Measurements from ENCODE around the gene OR2T6.

The OR2T6 gene

DNA sequence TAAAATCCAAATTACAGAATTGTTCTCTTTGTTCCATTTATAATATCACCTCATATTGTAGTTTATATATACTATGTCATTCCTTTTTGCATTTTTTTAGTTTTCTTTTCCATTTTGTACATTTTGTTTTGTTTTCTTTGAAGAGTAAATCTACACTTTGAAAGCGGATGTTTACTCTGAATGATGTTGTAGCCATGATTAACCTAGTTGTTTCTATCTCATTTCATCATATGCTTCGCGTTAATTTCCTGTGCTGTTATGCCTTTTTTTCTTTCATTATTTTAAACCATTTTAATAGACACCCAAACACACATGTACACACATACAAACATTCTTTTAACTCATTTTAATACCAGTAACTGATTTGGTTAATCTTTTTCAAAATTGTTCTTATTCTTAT, 5.3 kb downstream of the OR2T6 start:
- Histone ChIP-seq H2AFZ (ENCODE audit: low read length) (no peak overlapping the region), H3K4me2 (ENCODE audit: low read depth, low read length) (no peak overlapping the region), H3K9me3 (replicated peaks; ENCODE audit: insufficient read depth, low read length) (no peaks in the 10 kb centered on the region), H3K9me2 (replicated peaks; ENCODE audit: insufficient read depth, low read length) (no peaks in the 10 kb centered on the region), H3F3A (ENCODE audit: insufficient read depth, low read length) (no peaks in the 10 kb centered on the region), H3K79me2 (ENCODE audit: low read length) (no peaks in the 10 kb centered on the region), H3K4me3 (ENCODE audit: low read length) (no peak overlapping the region), H3K36me3 (replicated peaks; ENCODE audit: insufficient read depth, low read length) (no peaks in the 10 kb centered on the region), H3K4me1 (ENCODE audit: low read length) (no peaks in the 10 kb centered on the region), H3K27me3 (replicated peaks; ENCODE audit: insufficient read depth, low read length) (no peaks in the 10 kb centered on the region), H3K27ac (ENCODE audit: low read length) (no peak overlapping the region), H3K9ac (ENCODE audit: low read length) (no peak overlapping the region), H4K20me1 (ENCODE audit: insufficient read depth, low read length) (no peaks in the 10 kb centered on the region)
- no peak for DNase-seq
- no peak for TF ChIP-seq EZH2 (optimal IDR thresholded peaks at IDR 0.05; ENCODE audit: low read depth, low read length)
- TF ChIP-seq CTCF (IDR thresholded peaks at IDR 0.05; ENCODE audit: low read length) = no peak
- TF ChIP-seq EZH2phosphoT487 (IDR thresholded peaks at IDR 0.05; ENCODE audit: low read length) = no peak

GRCh38 chr1:248388426-248388825, 12.9 kb downstream of the OR2T6 start:
- H3K9ac ChIP-seq (ENCODE audit: low read length) = no peak overlapping the region

DNA sequence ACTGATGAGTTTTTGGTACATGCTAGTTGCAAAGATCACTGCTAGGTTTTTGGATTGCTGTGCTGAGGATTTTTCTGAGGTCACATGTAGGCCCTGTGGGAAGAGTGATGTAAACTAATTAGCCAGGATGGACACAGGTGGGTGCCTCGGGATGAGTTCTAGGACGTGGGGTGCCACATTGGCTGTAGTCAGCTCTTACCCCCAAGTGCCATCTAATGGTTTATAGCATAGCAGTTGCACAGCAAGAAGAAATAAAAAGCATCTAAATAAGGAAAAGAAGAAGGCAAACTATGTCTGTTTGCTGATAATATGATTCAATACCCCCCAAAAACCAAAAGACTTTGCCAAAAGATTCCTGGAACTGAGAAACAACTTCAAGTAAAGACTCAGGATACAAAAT, 17.5 kb downstream of the OR2T6 start:
- H3K9me3 ChIP-seq (replicated peaks; ENCODE audit: insufficient read depth, low read length) = no peaks in the 10 kb centered on the region
- no peaks in the 10 kb centered on the region for H3K9me2 ChIP-seq (replicated peaks; ENCODE audit: insufficient read depth, low read length)
- no peaks in the 10 kb centered on the region for H3F3A ChIP-seq (ENCODE audit: insufficient read depth, low read length)
- no peaks in the 10 kb centered on the region for H3K36me3 ChIP-seq (replicated peaks; ENCODE audit: insufficient read depth, low read length)
- no peak for TF ChIP-seq CTCF (IDR thresholded peaks at IDR 0.05; ENCODE audit: low read length)
- no peak for TF ChIP-seq EZH2phosphoT487 (IDR thresholded peaks at IDR 0.05; ENCODE audit: low read length)
- TF ChIP-seq EZH2 (optimal IDR thresholded peaks at IDR 0.05; ENCODE audit: low read depth, low read length) = no peak
- H2AFZ ChIP-seq (ENCODE audit: low read length) = no peak overlapping the region
- H3K79me2 ChIP-seq (ENCODE audit: low read length) = no peaks in the 10 kb centered on the region
- H3K27me3 ChIP-seq (replicated peaks; ENCODE audit: insufficient read depth, low read length) = no peaks in the 10 kb centered on the region
- DNase-seq = no peak
- H3K9ac ChIP-seq (ENCODE audit: low read length) = no peak overlapping the region
- H4K20me1 ChIP-seq (ENCODE audit: insufficient read depth, low read length) = no peaks in the 10 kb centered on the region
- no peak overlapping the region for H3K4me3 ChIP-seq (ENCODE audit: low read length)
- H3K4me2 ChIP-seq (ENCODE audit: low read depth, low read length) = no peak overlapping the region
- no peaks in the 10 kb centered on the region for H3K4me1 ChIP-seq (ENCODE audit: low read length)
- no peak overlapping the region for H3K27ac ChIP-seq (ENCODE audit: low read length)

More at GRCh38 chr1:248388426-248388825, 12.9 kb downstream of the OR2T6 start:
- Histone ChIP-seq H3K4me1 (ENCODE audit: low read length) (no peaks in the 10 kb centered on the region), H3F3A (ENCODE audit: insufficient read depth, low read length) (no peaks in the 10 kb centered on the region), H3K36me3 (replicated peaks; ENCODE audit: insufficient read depth, low read length) (no peaks in the 10 kb centered on the region), H2AFZ (ENCODE audit: low read length) (no peak overlapping the region), H3K9me3 (replicated peaks; ENCODE audit: insufficient read depth, low read length) (no peaks in the 10 kb centered on the region), H3K9me2 (replicated peaks; ENCODE audit: insufficient read depth, low read length) (no peaks in the 10 kb centered on the region), H3K79me2 (ENCODE audit: low read length) (no peaks in the 10 kb centered on the region), H4K20me1 (ENCODE audit: insufficient read depth, low read length) (no peaks in the 10 kb centered on the region), H3K4me2 (ENCODE audit: low read depth, low read length) (no peak overlapping the region), H3K27ac (ENCODE audit: low read length) (no peak overlapping the region), H3K4me3 (ENCODE audit: low read length) (no peak overlapping the region), H3K27me3 (replicated peaks; ENCODE audit: insufficient read depth, low read length) (no peaks in the 10 kb centered on the region)
- no peak for TF ChIP-seq EZH2 (optimal IDR thresholded peaks at IDR 0.05; ENCODE audit: low read depth, low read length)
- TF ChIP-seq EZH2phosphoT487 (IDR thresholded peaks at IDR 0.05; ENCODE audit: low read length) = no peak
- DNase-seq = no peak

GRCh38 chr1:248402748-248403147, 27.2 kb downstream of the OR2T6 start, which contains the start of gene OR2T1:
TSS of gene OR2T1 (plus strand) at chr1:248403048. CDS start at chr1:248406148, 3,100 bp downstream.
- Histone ChIP-seq H4K20me1 (ENCODE audit: insufficient read depth, low read length) (no peaks in the 10 kb centered on the region), H3K4me2 (ENCODE audit: low read depth, low read length) (no peak within 1 kb of the TSS), H2AFZ (ENCODE audit: low read length) (no peak within 1 kb of the TSS), H3F3A (ENCODE audit: insufficient read depth, low read length) (no peaks in the 10 kb centered on the region), H3K9me2 (replicated peaks; ENCODE audit: insufficient read depth, low read length) (no peaks in the 10 kb centered on the region), H3K27ac (ENCODE audit: low read length) (no peak within 1 kb of the TSS), H3K79me2 (ENCODE audit: low read length) (no peaks in the 10 kb centered on the region), H3K9ac (ENCODE audit: low read length) (no peak within 1 kb of the TSS), H3K4me3 (ENCODE audit: low read length) (no peak within 1 kb of the TSS), H3K4me1 (ENCODE audit: low read length) (no peaks in the 10 kb centered on the region), H3K9me3 (replicated peaks; ENCODE audit: insufficient read depth, low read length) (no peaks in the 10 kb centered on the region), H3K27me3 (replicated peaks; ENCODE audit: insufficient read depth, low read length) (no peaks in the 10 kb centered on the region), H3K36me3 (replicated peaks; ENCODE audit: insufficient read depth, low read length) (no peaks in the 10 kb centered on the region)
- no peak for DNase-seq
- no peak for TF ChIP-seq EZH2 (optimal IDR thresholded peaks at IDR 0.05; ENCODE audit: low read depth, low read length)
- TF ChIP-seq EZH2phosphoT487 (IDR thresholded peaks at IDR 0.05; ENCODE audit: low read length) = no peak
- no peak for TF ChIP-seq CTCF (IDR thresholded peaks at IDR 0.05; ENCODE audit: low read length)

Measured in MM.1S (cell line).